Kidney (tissue), 14 donors: Measurements from ENCODE around the gene ATP11C. TPM values are rescaled to one million over a fixed set of nuclear protein-coding genes. Genes with fewer than 3 reads are reported as not detected.

Experiments used
- DNase-seq, 5 donors: peaks; one replicate each; pipeline ENCODE4 v3.0.0-alpha.2; 2013 to 2020
- FAIRE-seq: peaks from 2 replicates; lab custom pipeline; 2012; peaks lifted over from hg19 to GRCh38; lab: Jason Lieb, UNC
- H3K27ac ChIP-seq, 2 donors: one replicate each; pipeline ENCODE4 v1.7.0; 2013; ENCODE audit warnings: low read depth in 2 of 2, low read length in 2 of 2, inconsistent platforms in 1 of 2
- H3K27me3 ChIP-seq: one replicate; pipeline ENCODE4 v1.7.1; 2013; ENCODE audit warnings: low read length, inconsistent platforms; ENCODE audit not compliant: control insufficient read depth, insufficient read depth
- H3K36me3 ChIP-seq, 3 donors: one replicate each; pipeline versions ENCODE4 v1.7.0 to v1.7.1; 2013; ENCODE audit warnings: low read length in 3 of 3, control low read depth in 1 of 3, inconsistent platforms in 1 of 3; ENCODE audit not compliant: insufficient read depth in 3 of 3, control insufficient read depth in 2 of 3
- H3K4me1 ChIP-seq, 3 donors: one replicate each; pipeline versions ENCODE4 v1.7.0 to v1.7.1; 2013; ENCODE audit warnings: low read length in 3 of 3, inconsistent platforms in 1 of 3, low read depth in 1 of 3; ENCODE audit not compliant: control insufficient read depth in 2 of 3, insufficient read depth in 2 of 3
- H3K4me3 ChIP-seq, 3 donors: one replicate each; pipeline versions ENCODE4 v1.7.0 to v1.8.1; 2013; ENCODE audit warnings: low read length in 3 of 3, control low read depth in 1 of 3, inconsistent platforms in 1 of 3
- H3K9ac ChIP-seq, 3 donors: one replicate each; pipeline versions ENCODE4 v1.7.0 to v1.7.1; 2013; ENCODE audit warnings: low read length in 3 of 3, control low read depth in 1 of 3, inconsistent platforms in 1 of 3
- H3K9me3 ChIP-seq, 3 donors: one replicate each; pipeline versions ENCODE4 v1.7.0 to v1.7.1; 2013; ENCODE audit warnings: low read length in 3 of 3, control low read depth in 1 of 3, inconsistent platforms in 1 of 3; ENCODE audit not compliant: control insufficient read depth in 2 of 3, insufficient read depth in 1 of 3
- CTCF ChIP-seq: IDR thresholded peaks from 3 replicates; pipeline ENCODE4 v1.5.1; 2012; ENCODE audit warnings: mild to moderate bottlenecking, moderate library complexity, borderline replicate concordance; ENCODE audit not compliant: insufficient read depth; ENCODE audit errors: extremely low read depth
- intact Hi-C: fragments of 100-400 bp; cut with DNase I; formaldehyde crosslinking; loops from one replicate; pipeline ENCODE4 v1.11.1; 2022
- polyA plus RNA-seq: library from polyadenylated mRNA; stranded (reverse); fragments of 350-450 nt; fragmentation: Illumina TruSeq; extraction: RNeasy Lipid Tissue Mini Kit (QIAGEN cat#74804); gene quantifications from one replicate; pipeline ENCODE4 v1.2.3, GENCODE V29; 2014; ENCODE audit warnings: low read depth, low replicate concordance; ENCODE audit not compliant: insufficient read depth
- total RNA-seq: library from RNA; stranded (reverse); fragmentation: NEBNext Ultra II Directional; extraction: Animal tissue kit (Norgen Biotek cat#: 25700); gene quantifications from one replicate; pipeline ENCODE4 v1.2.1, GENCODE V29; 2021
- donor health status: control.
- donor health status: control.
- donor health status: control.
- donor health status: control.
- donor health status: control.
- donor health status: DM: yes; HTN: yes; CAD: no.
- donor health status: Normal renal cell carcinoma (clear cell type).

Gene ATP11C
- total and polyA plus RNA-seq, 2 donors from 2014 or later = 10.1 to 23.9 TPM

GRCh38 chrX:139972113-139972512 lies 39.3 kb upstream of the ATP11C start:
- Histone ChIP-seq H3K27me3 (no peaks in the 10 kb centered on the region), H3K36me3 (no peaks in the 10 kb centered on the region), H3K9ac (no peak overlapping the region), H3K4me1 (no peaks in the 10 kb centered on the region), H3K4me3 (no peak overlapping the region), H3K9me3 (no peaks in the 10 kb centered on the region), H3K27ac (no peak overlapping the region)
- FAIRE-seq = no peak
- TF ChIP-seq CTCF = no peak
- intact Hi-C loops = no loop called here
- no peak for DNase-seq

- peak overlapping the region in 1 of 3 donors; percentile 25 for H3K4me3 ChIP-seq
- H3K4me1 ChIP-seq = no peaks in the 10 kb centered on the region
- H3K36me3 ChIP-seq = no peaks in the 10 kb centered on the region
- no peak for DNase-seq
- H3K27me3 ChIP-seq = no peaks in the 10 kb centered on the region
- intact Hi-C loops = no loop called here
- H3K9me3 ChIP-seq = no peaks in the 10 kb centered on the region
- H3K27ac ChIP-seq = no peak overlapping the region
- no peak for FAIRE-seq
- no peak overlapping the region for H3K9ac ChIP-seq
- TF ChIP-seq CTCF = no peak
These were observed 38.5 kb upstream of the ATP11C start for GRCh38 chrX:139971394-139971749.

GRCh38 chrX:139969286-139969685 lies 36.4 kb upstream of the ATP11C start:
- Histone ChIP-seq H3K36me3 (no peaks in the 10 kb centered on the region), H3K9me3 (no peaks in the 10 kb centered on the region), H3K27me3 (no peaks in the 10 kb centered on the region), H3K4me3 (no peak overlapping the region), H3K27ac (no peak overlapping the region), H3K9ac (no peak overlapping the region), H3K4me1 (no peaks in the 10 kb centered on the region)
- no peak for TF ChIP-seq CTCF
- no peak for FAIRE-seq
- no peak for DNase-seq
- intact Hi-C loops = no loop called here

- no peak for TF ChIP-seq CTCF
- Histone ChIP-seq H3K4me1 (no peaks in the 10 kb centered on the region), H3K4me3 (no peak overlapping the region), H3K9ac (no peak overlapping the region), H3K9me3 (no peaks in the 10 kb centered on the region), H3K36me3 (no peaks in the 10 kb centered on the region), H3K27me3 (no peaks in the 10 kb centered on the region), H3K27ac (no peak overlapping the region)
- FAIRE-seq (no peak), DNase-seq (no peak)
- intact Hi-C loops = no loop called here
These were observed 34.9 kb upstream of the ATP11C start for GRCh38 chrX:139967750-139968149.
